Neural cell (in vitro differentiated cells): ENCODE results near the gene DAPK2. TPM values are rescaled to one million over a fixed set of nuclear protein-coding genes. Genes with fewer than 3 reads are reported as not detected.

Experiments used
- H2AFZ ChIP-seq: fragments of 200-600, 300-800 bp; sonication (generic), shearing (Covaris generic); 2 replicates; pipeline ENCODE4 v1.6.0; 2014; ENCODE audit warnings: low read depth, mild to moderate bottlenecking, antibody characterized with exemption, low read length, moderate library complexity
- H3F3A ChIP-seq: fragments of 200-600 bp; shearing (Covaris generic); 2 replicates; pipeline ENCODE4 v1.6.1; 2016; ENCODE audit warnings: mild to moderate bottlenecking, moderate library complexity, mixed read lengths, antibody characterized with exemption, low read length; ENCODE audit not compliant: insufficient read depth, poor library complexity, severe bottlenecking
- H3K27ac ChIP-seq: fragments of 200-600, 300-800 bp; sonication (generic), shearing (Covaris generic); 2 replicates; pipeline ENCODE4 v1.5.1; 2014; ENCODE audit warnings: mild to moderate bottlenecking, low read length, moderate library complexity
- H3K27me3 ChIP-seq: fragments of 300-800, 200-600 bp; sonication (generic), shearing (Covaris generic); 2 replicates; pipeline ENCODE4 v1.6.0; 2014; ENCODE audit warnings: mild to moderate bottlenecking, low read depth, low read length, moderate library complexity; ENCODE audit not compliant: insufficient read depth
- H3K36me3 ChIP-seq: fragments of 300-800, 200-600 bp; sonication (generic), shearing (Covaris generic); 2 replicates; pipeline ENCODE4 v1.5.1; 2014; ENCODE audit warnings: mild to moderate bottlenecking, antibody characterized with exemption, low read length, moderate library complexity; ENCODE audit not compliant: insufficient read depth
- H3K4me2 ChIP-seq: fragments of 300-800, 200-600 bp; sonication (generic), shearing (Covaris generic); 2 replicates; pipeline ENCODE4 v1.6.0; 2014; ENCODE audit warnings: mild to moderate bottlenecking, low read length
- H3K4me3 ChIP-seq: fragments of 300-800, 200-600 bp; sonication (generic), shearing (Covaris generic); 2 replicates; pipeline ENCODE4 v1.5.1; 2014; ENCODE audit warnings: mild to moderate bottlenecking, low read length, moderate library complexity
- H3K79me2 ChIP-seq: fragments of 200-600 bp; shearing (Covaris generic); replicated peaks from 2 replicates; pipeline ENCODE4 v1.6.0; 2014; ENCODE audit warnings: mild to moderate bottlenecking, low read length, moderate library complexity; ENCODE audit not compliant: insufficient read depth
- H3K9ac ChIP-seq: fragments of 300-800, 200-600 bp; sonication (generic), shearing (Covaris generic); 2 replicates; pipeline ENCODE4 v1.6.1; 2016; ENCODE audit warnings: mild to moderate bottlenecking, low read length, mixed read lengths
- H3K9me2 ChIP-seq: fragments of 200-600 bp; shearing (Covaris generic); 2 replicates; pipeline ENCODE4 v1.6.1; 2016; ENCODE audit warnings: mild to moderate bottlenecking, low read length, mixed read lengths; ENCODE audit not compliant: insufficient read depth
- H3K9me3 ChIP-seq: fragments of 200-600, 300-800 bp; sonication (generic), shearing (Covaris generic); 2 replicates; pipeline ENCODE4 v1.6.1; 2016; ENCODE audit warnings: mild to moderate bottlenecking, mixed run types, low read length, moderate library complexity, mixed read lengths
- H4K20me1 ChIP-seq: fragments of 200-600 bp; shearing (Covaris generic); 2 replicates; pipeline ENCODE4 v1.6.1; 2016; ENCODE audit warnings: mild to moderate bottlenecking, mixed run types; ENCODE audit not compliant: insufficient read depth
- EP300 ChIP-seq: fragments of 450-650 bp; conservative IDR thresholded peaks from 2 replicates; pipeline ENCODE4 v1.6.1; 2014; ENCODE audit warnings: antibody characterized with exemption, mild to moderate bottlenecking, moderate library complexity; ENCODE audit not compliant: poor library complexity, severe bottlenecking
- EZH2 ChIP-seq: fragments of 200-600, 300-800 bp; shearing (Covaris generic), sonication (generic); IDR thresholded peaks from 2 replicates; pipeline ENCODE4 v1.6.1; 2014; ENCODE audit warnings: antibody characterized with exemption, low read length, borderline replicate concordance, mild to moderate bottlenecking; ENCODE audit not compliant: insufficient read depth, poor library complexity, severe bottlenecking
- MXI1 ChIP-seq: fragments of 450-650 bp; conservative IDR thresholded peaks from 2 replicates; pipeline ENCODE4 v1.6.1; 2014; ENCODE audit warnings: antibody characterized with exemption, mild to moderate bottlenecking; ENCODE audit not compliant: poor library complexity, severe bottlenecking
- POLR2AphosphoS5 ChIP-seq: IDR thresholded peaks from 2 replicates; pipeline ENCODE4 v1.6.1; 2012
- RAD21 ChIP-seq: fragments of 450-650 bp; conservative IDR thresholded peaks from 2 replicates; pipeline ENCODE4 v1.6.1; 2014; ENCODE audit warnings: antibody characterized with exemption, mild to moderate bottlenecking, moderate library complexity
- SMC3 ChIP-seq: fragments of 450-650 bp; conservative IDR thresholded peaks from 2 replicates; pipeline ENCODE4 v1.6.1; 2014; ENCODE audit warnings: antibody characterized with exemption, mild to moderate bottlenecking, moderate library complexity; ENCODE audit not compliant: poor library complexity
- TAF1 ChIP-seq: IDR thresholded peaks from 2 replicates; pipeline ENCODE4 v1.6.1; 2012; ENCODE audit warnings: low read depth
- polyA plus RNA-seq: library from polyadenylated mRNA; depleted of rRNA; stranded (reverse); fragments of >200 nt; gene quantifications from 2 replicates; pipeline ENCODE4 v1.2.3, GENCODE V29; 2014
- TF ChIP-seq, protein P1 (sequence below): IDR thresholded peaks from 2 replicates; pipeline ENCODE4 v1.6.1; 2012; ENCODE audit warnings: borderline replicate concordance
- TF ChIP-seq, protein P2 (sequence below): fragments of 450-650 bp; IDR thresholded peaks from 2 replicates; pipeline ENCODE4 v1.5.1; 2014; ENCODE audit warnings: antibody characterized with exemption, mild to moderate bottlenecking, moderate library complexity; ENCODE audit not compliant: poor library complexity, severe bottlenecking

The DAPK2 gene
- polyA plus RNA-seq, 1 donor from 2014 or later, result 0.78 TPM

DNA sequence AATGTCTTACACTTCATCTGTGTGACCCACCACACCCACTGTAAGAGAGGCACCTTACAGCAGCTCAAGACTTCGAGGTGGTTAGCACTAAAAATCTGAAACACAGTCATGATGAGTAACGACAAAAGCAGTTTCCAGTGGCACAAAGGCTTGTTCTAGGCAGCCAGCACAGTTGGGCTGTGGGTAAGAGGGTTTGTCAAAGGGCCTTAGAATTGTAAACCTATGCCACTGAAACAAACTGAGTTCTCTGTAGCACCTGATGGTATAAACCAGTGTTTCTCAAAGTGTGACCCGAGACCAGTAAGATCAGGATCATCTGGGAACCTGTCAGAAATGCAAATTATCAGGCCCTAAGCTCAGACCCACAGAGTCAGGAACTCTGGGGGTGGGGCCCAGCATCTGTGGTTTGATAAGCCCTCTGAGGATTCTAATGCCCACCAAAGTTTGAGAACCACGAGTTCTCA lies 36.5 kb downstream of the DAPK2 start:
- Histone ChIP-seq H3K4me2 (no peak overlapping the region), H3K79me2 (no peaks in the 10 kb centered on the region)

DNA sequence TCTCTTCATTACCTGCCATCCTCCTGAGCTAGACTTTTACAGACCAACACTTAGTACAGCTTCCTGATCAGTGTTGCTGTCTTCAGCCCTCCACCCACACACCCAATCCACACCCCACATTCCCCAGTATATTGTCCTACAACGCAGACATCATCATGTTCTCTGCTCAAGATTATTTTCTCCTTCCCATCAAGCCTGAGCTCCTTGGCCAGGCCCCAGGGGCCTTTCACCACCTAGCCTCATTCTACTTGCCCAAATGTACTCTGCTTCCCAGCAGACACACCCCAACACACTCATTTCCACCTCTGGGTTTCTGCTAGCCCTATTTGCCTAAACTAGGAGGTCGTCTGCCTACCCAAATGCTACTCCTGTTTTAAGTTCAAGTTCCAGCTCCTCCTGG lies 37.0 kb downstream of the DAPK2 start:
- Histone ChIP-seq H3K27ac (no peak overlapping the region), H3K4me2 (no peak overlapping the region)
- TF ChIP-seq POLR2AphosphoS5 (no peak), MXI1 (no peak), SMC3 (no peak), RAD21 (no peak), TAF1 (no peak), EZH2 (no peak), EP300 (no peak)
- TF ChIP-seq, protein P1, sequence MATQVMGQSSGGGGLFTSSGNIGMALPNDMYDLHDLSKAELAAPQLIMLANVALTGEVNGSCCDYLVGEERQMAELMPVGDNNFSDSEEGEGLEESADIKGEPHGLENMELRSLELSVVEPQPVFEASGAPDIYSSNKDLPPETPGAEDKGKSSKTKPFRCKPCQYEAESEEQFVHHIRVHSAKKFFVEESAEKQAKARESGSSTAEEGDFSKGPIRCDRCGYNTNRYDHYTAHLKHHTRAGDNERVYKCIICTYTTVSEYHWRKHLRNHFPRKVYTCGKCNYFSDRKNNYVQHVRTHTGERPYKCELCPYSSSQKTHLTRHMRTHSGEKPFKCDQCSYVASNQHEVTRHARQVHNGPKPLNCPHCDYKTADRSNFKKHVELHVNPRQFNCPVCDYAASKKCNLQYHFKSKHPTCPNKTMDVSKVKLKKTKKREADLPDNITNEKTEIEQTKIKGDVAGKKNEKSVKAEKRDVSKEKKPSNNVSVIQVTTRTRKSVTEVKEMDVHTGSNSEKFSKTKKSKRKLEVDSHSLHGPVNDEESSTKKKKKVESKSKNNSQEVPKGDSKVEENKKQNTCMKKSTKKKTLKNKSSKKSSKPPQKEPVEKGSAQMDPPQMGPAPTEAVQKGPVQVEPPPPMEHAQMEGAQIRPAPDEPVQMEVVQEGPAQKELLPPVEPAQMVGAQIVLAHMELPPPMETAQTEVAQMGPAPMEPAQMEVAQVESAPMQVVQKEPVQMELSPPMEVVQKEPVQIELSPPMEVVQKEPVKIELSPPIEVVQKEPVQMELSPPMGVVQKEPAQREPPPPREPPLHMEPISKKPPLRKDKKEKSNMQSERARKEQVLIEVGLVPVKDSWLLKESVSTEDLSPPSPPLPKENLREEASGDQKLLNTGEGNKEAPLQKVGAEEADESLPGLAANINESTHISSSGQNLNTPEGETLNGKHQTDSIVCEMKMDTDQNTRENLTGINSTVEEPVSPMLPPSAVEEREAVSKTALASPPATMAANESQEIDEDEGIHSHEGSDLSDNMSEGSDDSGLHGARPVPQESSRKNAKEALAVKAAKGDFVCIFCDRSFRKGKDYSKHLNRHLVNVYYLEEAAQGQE, result no peak
- TF ChIP-seq, protein P2, sequence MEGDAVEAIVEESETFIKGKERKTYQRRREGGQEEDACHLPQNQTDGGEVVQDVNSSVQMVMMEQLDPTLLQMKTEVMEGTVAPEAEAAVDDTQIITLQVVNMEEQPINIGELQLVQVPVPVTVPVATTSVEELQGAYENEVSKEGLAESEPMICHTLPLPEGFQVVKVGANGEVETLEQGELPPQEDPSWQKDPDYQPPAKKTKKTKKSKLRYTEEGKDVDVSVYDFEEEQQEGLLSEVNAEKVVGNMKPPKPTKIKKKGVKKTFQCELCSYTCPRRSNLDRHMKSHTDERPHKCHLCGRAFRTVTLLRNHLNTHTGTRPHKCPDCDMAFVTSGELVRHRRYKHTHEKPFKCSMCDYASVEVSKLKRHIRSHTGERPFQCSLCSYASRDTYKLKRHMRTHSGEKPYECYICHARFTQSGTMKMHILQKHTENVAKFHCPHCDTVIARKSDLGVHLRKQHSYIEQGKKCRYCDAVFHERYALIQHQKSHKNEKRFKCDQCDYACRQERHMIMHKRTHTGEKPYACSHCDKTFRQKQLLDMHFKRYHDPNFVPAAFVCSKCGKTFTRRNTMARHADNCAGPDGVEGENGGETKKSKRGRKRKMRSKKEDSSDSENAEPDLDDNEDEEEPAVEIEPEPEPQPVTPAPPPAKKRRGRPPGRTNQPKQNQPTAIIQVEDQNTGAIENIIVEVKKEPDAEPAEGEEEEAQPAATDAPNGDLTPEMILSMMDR, result no peak

More for the DNA sequence above, 36.5 kb downstream of the DAPK2 start:
- H4K20me1 ChIP-seq, result no peaks in the 10 kb centered on the region
- no peaks in the 10 kb centered on the region for H3K9me3 ChIP-seq
- H3K27me3 ChIP-seq, result no peaks in the 10 kb centered on the region
- H3K9me2 ChIP-seq, result no peaks in the 10 kb centered on the region
- no peaks in the 10 kb centered on the region for H3K36me3 ChIP-seq
- H3K4me3 ChIP-seq, result no peak overlapping the region
- no peaks in the 10 kb centered on the region for H3F3A ChIP-seq
- H3K27ac ChIP-seq, result no peak overlapping the region
- H3K9ac ChIP-seq, result no peak overlapping the region
- H2AFZ ChIP-seq, result no peak overlapping the region
- TF ChIP-seq, protein P2, result no peak
- TF ChIP-seq MXI1 (no peak), POLR2AphosphoS5 (no peak), TAF1 (no peak), RAD21 (no peak), EP300 (no peak), SMC3 (no peak), EZH2 (no peak)
- TF ChIP-seq, protein P1, result no peak

More for the DNA sequence above, 37.0 kb downstream of the DAPK2 start:
- no peak overlapping the region for H3K4me3 ChIP-seq
- no peaks in the 10 kb centered on the region for H3K9me2 ChIP-seq
- no peaks in the 10 kb centered on the region for H3K27me3 ChIP-seq
- no peak overlapping the region for H3K9ac ChIP-seq
- no peaks in the 10 kb centered on the region for H3F3A ChIP-seq
- H2AFZ ChIP-seq, result no peak overlapping the region
- H3K36me3 ChIP-seq, result no peaks in the 10 kb centered on the region
- no peaks in the 10 kb centered on the region for H3K79me2 ChIP-seq
- H4K20me1 ChIP-seq, result no peaks in the 10 kb centered on the region
- no peaks in the 10 kb centered on the region for H3K9me3 ChIP-seq
